GM18870 (cell line): ENCODE measurements around the gene NUDCD3.

Experiments
- ATAC-seq: cut with Tn5 transposase; IDR thresholded peaks from one replicate; pipeline ENCODE4 v1.9.1; 2021; ENCODE audit warnings: moderate library complexity; ENCODE audit not compliant: unreplicated experiment

The NUDCD3 gene

DNA sequence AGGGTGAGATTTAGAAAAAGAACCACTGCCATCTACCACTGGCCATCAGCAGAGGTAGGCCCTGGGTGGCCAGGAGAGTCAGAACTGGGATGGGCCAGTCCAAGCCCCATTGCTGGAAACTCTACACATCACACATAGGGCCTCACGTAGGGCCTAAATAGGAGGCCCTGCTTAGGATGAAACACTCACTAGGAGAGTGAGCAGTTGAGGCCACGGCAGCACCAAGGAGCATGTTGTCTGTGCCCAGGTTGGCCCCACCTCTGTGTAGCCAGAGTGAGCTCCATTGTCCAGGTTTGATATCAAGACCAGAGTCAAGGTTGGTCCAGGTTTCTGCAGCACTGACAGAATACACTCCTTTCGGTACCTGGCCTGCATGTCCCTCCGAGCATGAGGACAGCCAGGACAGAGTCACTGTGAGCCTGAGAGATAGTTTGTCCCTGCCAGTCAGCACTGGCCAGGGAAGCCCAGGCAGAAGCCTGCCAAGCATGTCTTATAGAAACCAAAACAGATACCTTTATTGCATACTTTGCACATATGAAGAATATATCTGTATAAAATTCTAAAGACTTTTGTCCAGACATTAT lies 87.2 kb downstream of the NUDCD3 start:
- no peak for ATAC-seq

DNA sequence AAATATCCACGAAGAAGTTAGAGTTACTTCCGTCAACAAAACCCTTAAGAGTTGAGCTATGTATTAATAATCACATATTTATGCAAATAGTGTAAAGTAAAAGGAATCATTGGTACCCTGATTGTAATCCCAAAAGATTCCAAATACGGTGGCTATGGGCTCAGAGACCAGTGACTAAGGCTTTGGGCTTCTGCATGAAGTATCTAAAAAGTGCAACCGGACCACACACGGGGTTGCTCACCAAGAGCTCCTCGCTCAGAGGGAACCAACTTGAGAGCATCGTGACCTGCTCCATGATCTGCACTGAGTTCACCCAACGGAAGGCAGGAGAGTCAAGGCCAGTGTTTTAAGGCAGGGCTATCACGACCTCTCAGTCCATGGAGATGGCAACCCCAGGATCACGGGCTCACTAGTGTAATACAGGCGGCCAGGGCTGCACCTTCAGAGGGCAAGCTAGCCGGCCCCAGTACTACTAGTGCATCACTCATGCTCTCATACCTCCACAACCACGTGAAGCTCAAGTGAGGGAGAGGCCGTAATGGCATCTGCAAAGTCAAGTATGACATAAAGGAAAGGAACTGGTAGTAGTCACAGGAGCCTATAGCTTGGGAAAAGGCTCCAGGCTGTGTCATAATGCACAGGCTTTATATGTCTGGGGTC lies 87.9 kb downstream of the NUDCD3 start:
- ATAC-seq, result no peak

- ATAC-seq, result no peak
These were observed 88.8 kb downstream of the NUDCD3 start for GRCh38 chr7:44401692-44402091.

DNA sequence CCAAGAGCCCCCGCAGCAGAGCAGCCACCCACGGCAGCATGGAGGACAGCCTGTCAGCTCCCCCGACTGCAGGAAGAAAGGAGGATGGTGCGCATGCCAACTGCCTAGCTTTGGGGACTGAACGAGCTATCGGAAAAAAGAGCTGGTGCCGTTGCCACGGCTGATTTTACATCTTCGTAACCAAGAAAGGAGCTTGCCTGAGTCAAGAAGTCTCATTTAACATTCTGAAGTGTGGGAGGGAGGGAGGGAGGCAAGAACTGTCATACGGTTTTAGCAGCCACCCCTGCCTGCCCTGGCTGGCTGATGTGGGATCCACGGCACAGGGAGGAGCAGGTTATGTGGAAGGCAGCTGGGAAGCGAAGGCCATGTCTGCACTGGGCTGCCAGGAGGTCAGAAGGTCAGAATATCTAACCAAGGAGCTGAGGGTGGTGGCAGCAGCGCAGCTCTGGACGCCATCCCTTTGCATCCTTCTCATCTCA lies 90.4 kb downstream of the NUDCD3 start:
- no peak for ATAC-seq

- no peak for ATAC-seq
These were observed 91.4 kb downstream of the NUDCD3 start for GRCh38 chr7:44398953-44399574.

DNA sequence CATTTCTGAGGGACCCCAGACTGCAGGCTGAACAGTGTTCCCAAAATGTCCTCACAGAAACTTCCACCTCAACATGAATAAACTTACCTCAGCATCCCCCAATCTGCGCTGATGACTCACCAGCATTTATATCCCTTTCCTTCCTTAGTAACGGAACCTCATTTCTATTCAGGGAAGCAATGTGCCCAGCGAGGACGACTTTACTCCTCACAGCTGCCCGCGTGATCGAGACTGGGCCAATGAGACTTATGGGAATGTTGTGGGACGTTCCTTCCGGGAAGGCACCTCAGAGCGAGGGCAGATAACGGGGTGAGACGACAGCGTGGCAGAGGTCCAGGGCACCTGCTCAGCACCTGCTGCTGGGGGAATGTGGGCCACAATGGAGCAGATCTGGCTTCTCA lies 91.9 kb downstream of the NUDCD3 start:
- ATAC-seq, result no peak

GRCh38 chr7:44396931-44397545 lies 93.4 kb downstream of the NUDCD3 start:
- no peak for ATAC-seq

DNA sequence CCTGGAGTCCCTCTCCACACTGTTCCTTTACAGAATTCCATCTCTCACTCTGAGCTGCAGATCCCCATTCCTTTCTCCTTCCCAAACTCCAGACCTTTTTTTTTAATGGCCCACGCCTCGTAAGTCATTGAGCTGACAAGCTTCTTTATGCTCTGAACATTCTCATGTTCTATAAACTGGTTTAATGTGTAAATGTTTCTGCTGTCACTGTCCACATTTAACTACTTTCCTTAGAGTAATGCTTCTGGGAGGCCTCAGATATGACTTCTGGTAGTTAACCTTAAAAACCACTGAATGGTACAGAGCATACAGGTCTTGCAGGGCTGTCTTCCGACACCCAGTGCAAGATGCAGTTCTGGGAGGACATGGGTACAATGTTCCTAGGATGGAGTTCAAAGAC lies 94.0 kb downstream of the NUDCD3 start:
- ATAC-seq, result no peak

GRCh38 chr7:44395067-44395466 lies 95.4 kb downstream of the NUDCD3 start:
- no peak for ATAC-seq

GRCh38 chr7:44394636-44395035 lies 95.8 kb downstream of the NUDCD3 start:
- ATAC-seq, result no peak

DNA sequence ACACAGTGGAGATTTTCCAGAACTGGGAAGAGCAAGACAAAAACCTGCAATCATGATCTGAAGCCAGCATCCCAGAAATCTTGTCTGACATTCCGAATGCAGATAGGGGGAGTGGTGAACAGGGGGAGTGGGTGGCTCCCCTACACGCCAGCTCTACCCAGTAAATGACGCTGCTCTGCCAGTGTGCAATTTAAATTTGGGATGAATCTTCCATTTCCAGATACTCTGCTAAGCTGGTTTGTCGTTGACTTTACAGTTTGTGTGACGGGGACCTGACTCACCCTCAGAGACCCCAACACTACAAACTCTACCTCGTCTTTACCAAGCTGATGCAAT lies 96.4 kb downstream of the NUDCD3 start:
- ATAC-seq, result no peak

GRCh38 chr7:44393238-44394111 lies 97.0 kb downstream of the NUDCD3 start:
- no peak for ATAC-seq

GRCh38 chr7:44392618-44393010 lies 97.8 kb downstream of the NUDCD3 start:
- ATAC-seq, result no peak

GRCh38 chr7:44391746-44392617 lies 98.5 kb downstream of the NUDCD3 start:
- no peak for ATAC-seq

DNA sequence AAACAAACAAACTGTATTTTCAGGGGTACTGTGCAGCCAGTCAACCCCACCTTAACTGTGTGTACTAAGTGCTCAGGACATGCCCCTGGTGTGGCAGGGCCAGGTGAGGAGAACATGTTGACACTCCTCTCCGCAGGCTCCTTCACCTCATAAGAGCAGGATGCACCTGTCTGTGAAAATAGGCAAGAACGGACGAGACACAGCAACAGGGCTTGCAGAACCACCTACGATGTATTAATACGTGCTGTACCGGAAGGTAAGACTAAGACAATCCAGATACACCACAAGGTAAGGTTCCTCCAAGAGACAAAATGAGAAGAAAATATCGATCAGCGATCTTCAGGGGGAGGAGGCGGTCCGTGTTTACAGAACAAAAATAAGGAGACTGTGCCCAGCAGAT lies 99.3 kb downstream of the NUDCD3 start:
- ATAC-seq, result no peak

DNA sequence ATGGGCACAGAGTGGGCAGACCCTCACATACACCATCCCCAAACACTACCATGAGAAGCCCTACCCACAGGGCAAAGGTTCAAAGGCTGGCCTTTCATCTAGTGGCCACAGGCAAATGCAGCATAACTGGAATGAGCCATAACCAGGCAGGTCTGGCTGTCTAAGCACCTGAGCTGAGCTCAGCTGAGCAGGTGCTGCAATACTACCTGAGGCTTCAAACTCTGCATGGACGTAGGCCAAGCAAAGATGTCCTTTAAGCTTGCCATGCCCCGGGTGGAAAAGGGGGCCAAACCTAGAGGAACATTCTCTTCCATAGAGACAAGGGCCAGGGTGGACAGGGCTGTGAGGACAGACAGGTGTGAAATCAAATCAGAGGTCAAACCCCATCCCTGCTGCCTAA lies 99.8 kb downstream of the NUDCD3 start:
- ATAC-seq, result no peak

- no peak for ATAC-seq
These were observed 102.1 kb downstream of the NUDCD3 start for GRCh38 chr7:44388089-44388970.

DNA sequence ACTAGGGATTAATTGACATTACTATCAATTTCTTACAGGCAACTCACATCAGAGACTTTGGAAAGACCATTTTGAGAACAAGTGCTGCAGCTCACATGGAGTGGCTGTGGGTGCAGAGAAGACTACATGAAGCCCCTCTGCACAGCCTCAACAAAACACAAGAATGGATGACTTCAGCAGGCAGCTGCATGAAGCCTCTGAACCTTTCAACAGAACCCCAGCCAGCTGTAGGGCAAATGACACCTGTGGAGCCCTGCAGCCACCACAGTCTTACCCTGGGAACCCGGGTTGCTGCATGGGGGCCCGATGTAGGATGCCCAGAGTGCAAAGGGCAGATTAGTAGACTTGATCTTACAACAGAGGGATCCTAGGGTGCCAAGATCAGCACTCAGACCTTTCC lies 103.1 kb downstream of the NUDCD3 start:
- ATAC-seq, result no peak
